HAP-1 (cell line): ENCODE measurements around the gene IL22.

Experiments
- DNase-seq, 2 experiments: peaks; one replicate each; pipeline ENCODE4 v3.0.0-alpha.2; 2016 to 2020; ENCODE audit warnings: low spot score in 2 of 2
- H3K27me3 ChIP-seq: fragments of 250-450 bp; sonication (Bioruptor Pico); 2 replicates; pipeline ENCODE4 v1.5.1; 2020; ENCODE audit warnings: low read depth, mild to moderate bottlenecking, moderate library complexity
- H3K36me3 ChIP-seq: fragments of 250-450 bp; sonication (Bioruptor Pico); replicated peaks from 2 replicates; pipeline ENCODE4 v1.5.1; 2020; ENCODE audit warnings: mild to moderate bottlenecking
- H3K4me1 ChIP-seq: fragments of 250-450 bp; sonication (Bioruptor Pico); 2 replicates; pipeline ENCODE4 v1.5.1; 2020; ENCODE audit warnings: mild to moderate bottlenecking
- H3K4me3 ChIP-seq: fragments of 250-450 bp; sonication (Bioruptor Pico); 2 replicates; pipeline ENCODE4 v1.5.1; 2020; ENCODE audit warnings: mild to moderate bottlenecking, moderate library complexity
- H3K9me3 ChIP-seq: fragments of 250-450 bp; sonication (Bioruptor Pico); 2 replicates; pipeline ENCODE4 v1.5.1; 2020; ENCODE audit warnings: mild to moderate bottlenecking, moderate library complexity
- in situ Hi-C: fragments of 300-500 bp; cut with MboI; formaldehyde crosslinking; loops from 3 replicates; pipeline ENCODE4 v1.14.3; 2020; ENCODE audit warnings: low sequenced_read_pairs, inconsistent platforms, mixed read lengths

Gene IL22

GRCh38 chr12:68253504-68253903 is at the start of gene IL22:
Gene IL22 (minus strand): TSS chr12:68253604. CDS start chr12:68253448, 156 bp downstream.
- H3K4me1 ChIP-seq = no peaks in the 10 kb centered on the region
- in situ Hi-C loops = no loop called here
- DNase-seq = no peak
- no peaks in the 10 kb centered on the region for H3K36me3 ChIP-seq
- peaks cover 9% of the 10 kb centered on the region for H3K27me3 ChIP-seq
- H3K9me3 ChIP-seq = no peaks in the 10 kb centered on the region
- H3K4me3 ChIP-seq = no peak within 1 kb of the TSS

- H3K9me3 ChIP-seq = no peaks in the 10 kb centered on the region
- no peak for DNase-seq
- H3K4me3 ChIP-seq = no peak overlapping the region
- peaks cover 2% of the 10 kb centered on the region; the same call in 1 of the 2 replicates for H3K4me1 ChIP-seq
- in situ Hi-C loops = no loop called here
- no peaks in the 10 kb centered on the region for H3K27me3 ChIP-seq
- H3K36me3 ChIP-seq = peaks cover 3% of the 10 kb centered on the region; the same call in 1 of the 2 replicates
These were observed 44.5 kb upstream of the IL22 start for GRCh38 chr12:68297929-68298328.

- Histone ChIP-seq H3K27me3 (no peaks in the 10 kb centered on the region), H3K4me1 (peaks cover 2% of the 10 kb centered on the region; the same call in 1 of the 2 replicates), H3K9me3 (no peaks in the 10 kb centered on the region), H3K4me3 (no peak overlapping the region), H3K36me3 (no peaks in the 10 kb centered on the region)
- in situ Hi-C loops = no loop called here
- no peak for DNase-seq
These were observed 40.8 kb upstream of the IL22 start for GRCh38 chr12:68294251-68294650.

- no peaks in the 10 kb centered on the region for H3K36me3 ChIP-seq
- no peaks in the 10 kb centered on the region for H3K27me3 ChIP-seq
- no peak overlapping the region for H3K4me3 ChIP-seq
- no peak for DNase-seq
- in situ Hi-C loops = no loop called here
- H3K4me1 ChIP-seq = peaks cover 2% of the 10 kb centered on the region; the same call in 1 of the 2 replicates
- H3K9me3 ChIP-seq = no peaks in the 10 kb centered on the region
These were observed 39.9 kb upstream of the IL22 start for GRCh38 chr12:68293347-68293746.

GRCh38 chr12:68292151-68292943 is 38.9 kb upstream of the IL22 start:
- H3K27me3 ChIP-seq = no peaks in the 10 kb centered on the region
- H3K36me3 ChIP-seq = no peaks in the 10 kb centered on the region
- H3K9me3 ChIP-seq = no peaks in the 10 kb centered on the region
- H3K4me3 ChIP-seq = no peak overlapping the region
- no peak for DNase-seq
- H3K4me1 ChIP-seq = peaks cover 2% of the 10 kb centered on the region; the same call in 1 of the 2 replicates
- in situ Hi-C loops = no loop called here

GRCh38 chr12:68291396-68292036 is 38.1 kb upstream of the IL22 start:
- Histone ChIP-seq H3K4me1 (peaks cover 2% of the 10 kb centered on the region; the same call in 1 of the 2 replicates), H3K4me3 (no peak overlapping the region), H3K9me3 (no peaks in the 10 kb centered on the region), H3K27me3 (no peaks in the 10 kb centered on the region), H3K36me3 (no peaks in the 10 kb centered on the region)
- in situ Hi-C loops = no loop called here
- no peak for DNase-seq

GRCh38 chr12:68290126-68290525 is 36.7 kb upstream of the IL22 start:
- no peaks in the 10 kb centered on the region for H3K36me3 ChIP-seq
- no peak overlapping the region for H3K4me3 ChIP-seq
- no peaks in the 10 kb centered on the region for H3K4me1 ChIP-seq
- H3K9me3 ChIP-seq = no peaks in the 10 kb centered on the region
- H3K27me3 ChIP-seq = no peaks in the 10 kb centered on the region
- DNase-seq = no peak
- in situ Hi-C loops = no loop called here

GRCh38 chr12:68287106-68287505 is 33.7 kb upstream of the IL22 start:
- Histone ChIP-seq H3K36me3 (no peaks in the 10 kb centered on the region), H3K9me3 (no peaks in the 10 kb centered on the region), H3K27me3 (no peaks in the 10 kb centered on the region), H3K4me1 (no peaks in the 10 kb centered on the region), H3K4me3 (no peak overlapping the region)
- in situ Hi-C loops = no loop called here
- DNase-seq = no peak

- in situ Hi-C loops = no loop called here
- Histone ChIP-seq H3K27me3 (no peaks in the 10 kb centered on the region), H3K4me1 (no peaks in the 10 kb centered on the region), H3K4me3 (no peak overlapping the region), H3K36me3 (no peaks in the 10 kb centered on the region), H3K9me3 (no peaks in the 10 kb centered on the region)
- no peak for DNase-seq
These were observed 33.0 kb upstream of the IL22 start for GRCh38 chr12:68286396-68286795.

GRCh38 chr12:68285541-68285940 is 32.1 kb upstream of the IL22 start:
- Histone ChIP-seq H3K4me1 (no peaks in the 10 kb centered on the region), H3K27me3 (no peaks in the 10 kb centered on the region), H3K4me3 (no peak overlapping the region), H3K36me3 (no peaks in the 10 kb centered on the region), H3K9me3 (no peaks in the 10 kb centered on the region)
- in situ Hi-C loops = no loop called here
- DNase-seq = no peak

- no peaks in the 10 kb centered on the region for H3K9me3 ChIP-seq
- no peaks in the 10 kb centered on the region for H3K36me3 ChIP-seq
- no peaks in the 10 kb centered on the region for H3K27me3 ChIP-seq
- in situ Hi-C loops = no loop called here
- no peaks in the 10 kb centered on the region for H3K4me1 ChIP-seq
- no peak overlapping the region for H3K4me3 ChIP-seq
- no peak for DNase-seq
These were observed 28.1 kb upstream of the IL22 start for GRCh38 chr12:68281322-68282077.

- Histone ChIP-seq H3K27me3 (no peaks in the 10 kb centered on the region), H3K9me3 (no peaks in the 10 kb centered on the region), H3K4me1 (no peaks in the 10 kb centered on the region), H3K36me3 (no peaks in the 10 kb centered on the region), H3K4me3 (no peak overlapping the region)
- in situ Hi-C loops = no loop called here
- DNase-seq = no peak
These were observed 26.8 kb upstream of the IL22 start for GRCh38 chr12:68280240-68280639.

GRCh38 chr12:68279227-68280054 is 26.0 kb upstream of the IL22 start:
- Histone ChIP-seq H3K9me3 (no peaks in the 10 kb centered on the region), H3K4me3 (no peak overlapping the region), H3K4me1 (no peaks in the 10 kb centered on the region), H3K27me3 (no peaks in the 10 kb centered on the region), H3K36me3 (no peaks in the 10 kb centered on the region)
- in situ Hi-C loops = no loop called here
- DNase-seq = no peak
